A549 (cell line): ENCODE results near the gene SAMD13. TPM values are rescaled to one million over a fixed set of nuclear protein-coding genes. Genes with fewer than 3 reads are reported as not detected.

Source experiments
- ATAC-seq, 2 experiments: fragments of 200-7000 bp in 1 of 2; fragments of >200 bp in 1 of 2; cut with Nextera tagmentation in 1 of 2; cut with Tn5 transposase in 1 of 2; 3 replicates each; pipeline versions ENCODE4 v1.8.0 to v1.9.1; 2018 to 2020; ENCODE audit warnings: mild to moderate bottlenecking in 1 of 2, moderate library complexity in 1 of 2
- CTCF ChIA-PET: fragments of 300-600 bp; sonication (Branson Sonifier 250); formaldehyde crosslinking; extraction: SDS; loops from one replicate; lab custom pipeline; 2021; ENCODE audit warnings: antibody characterized with exemption, inconsistent platforms; lab: Yijun Ruan, JAX
- POLR2A ChIA-PET: fragments of 350-600 bp; formaldehyde crosslinking; extraction: SDS; loops from one replicate; lab custom pipeline; 2021; ENCODE audit warnings: antibody characterized with exemption, inconsistent platforms; lab: Yijun Ruan, JAX
- DNase-seq, 2 experiments: peaks; one replicate each; pipeline versions ENCODE4 v3.0.0 to v3.0.0-alpha.2; 2011 to 2016; ENCODE audit warnings: low read depth in 1 of 2, low spot score in 1 of 2
- FAIRE-seq: peaks from 2 replicates; lab custom pipeline; 2011; peaks lifted over from hg19 to GRCh38; lab: Jason Lieb, UNC
- H3K27ac ChIP-seq, 2 experiments: fragments of >200 bp; sonication (Bioruptor Twin); formaldehyde crosslinking; 3 replicates each; pipeline ENCODE4 v1.5.1; 2016 to 2017
- H3K4me1 ChIP-seq: fragments of >200 bp; sonication (Bioruptor Twin); formaldehyde crosslinking; 3 replicates; pipeline ENCODE4 v1.6.1; 2016
- H3K4me2 ChIP-seq: fragments of >200 bp; sonication (Bioruptor Twin); formaldehyde crosslinking; 3 replicates; pipeline ENCODE4 v1.6.1; 2016
- H3K4me3 ChIP-seq: fragments of >200 bp; sonication (Bioruptor Twin); formaldehyde crosslinking; 3 replicates; pipeline ENCODE4 v1.5.1; 2016
- H3K9me3 ChIP-seq: fragments of >200 bp; sonication (Bioruptor Twin); formaldehyde crosslinking; 3 replicates; pipeline ENCODE4 v1.6.1; 2016
- ATOH8 ChIP-seq: fragments of 250-450 bp; sonication (Bioruptor Pico); IDR thresholded peaks from 2 replicates; pipeline ENCODE4 v1.5.0; 2020; ENCODE audit warnings: low read depth, mild to moderate bottlenecking, moderate library complexity
- BCL3 ChIP-seq: fragments of >200 bp; sonication (Bioruptor Twin); formaldehyde crosslinking; IDR thresholded peaks from 3 replicates; pipeline ENCODE4 v1.6.1; 2016
- BHLHE40 ChIP-seq: IDR thresholded peaks from 2 replicates; pipeline ENCODE4 v1.6.1; 2012; ENCODE audit warnings: low read depth, low read length, inconsistent platforms
- EHF ChIP-seq: fragments of 250-450 bp; sonication (Bioruptor Pico); IDR thresholded peaks from 2 replicates; pipeline ENCODE4 v1.5.0; 2020; ENCODE audit warnings: mild to moderate bottlenecking
- EHMT2 ChIP-seq: fragments of 200-600 bp; sonication (generic); IDR thresholded peaks from 2 replicates; pipeline ENCODE4 v1.6.1; 2016; ENCODE audit warnings: antibody characterized with exemption, low read depth, mild to moderate bottlenecking, moderate library complexity
- ELK1 ChIP-seq: fragments of 150-350 bp; IDR thresholded peaks from 2 replicates; pipeline ENCODE4 v1.6.1; 2014; ENCODE audit warnings: low read depth, mild to moderate bottlenecking, low read length
- EP300 ChIP-seq, 2 experiments: fragments of >200 bp; sonication (Bioruptor Twin); formaldehyde crosslinking; IDR thresholded peaks; 2 replicates in 1 of 2; 3 replicates in 1 of 2; pipeline ENCODE4 v1.6.1; 2016 to 2017
- FOSB ChIP-seq: fragments of 250-450 bp; sonication (Bioruptor Pico); IDR thresholded peaks from 2 replicates; pipeline ENCODE4 v1.5.0; 2020; ENCODE audit warnings: mild to moderate bottlenecking, moderate library complexity
- GATA3 ChIP-seq: IDR thresholded peaks from 2 replicates; pipeline ENCODE4 v1.6.1; 2012; ENCODE audit warnings: borderline replicate concordance
- HDAC2 ChIP-seq: fragments of 200-600 bp; sonication (generic); IDR thresholded peaks from 2 replicates; pipeline ENCODE4 v1.6.1; 2016
- JUN ChIP-seq, 2 experiments: fragments of >200 bp; sonication (Bioruptor Twin); formaldehyde crosslinking; IDR thresholded peaks; 2 replicates in 1 of 2; 3 replicates in 1 of 2; pipeline ENCODE4 v1.6.1; 2016 to 2017
- KDM1A ChIP-seq: fragments of 200-600 bp; sonication (generic); IDR thresholded peaks from 2 replicates; pipeline ENCODE4 v1.6.1; 2016; ENCODE audit warnings: low read depth, mild to moderate bottlenecking
- MAFK ChIP-seq: fragments of 450-650 bp; IDR thresholded peaks from 2 replicates; pipeline ENCODE4 v1.6.1; 2014; ENCODE audit not compliant: partially characterized antibody
- MYC ChIP-seq: IDR thresholded peaks from 2 replicates; pipeline ENCODE4 v1.6.1; 2012; ENCODE audit warnings: mild to moderate bottlenecking, inconsistent platforms, low read length, improper control_type of control experiment, borderline replicate concordance
- NFE2L2 ChIP-seq: fragments of 150-350 bp; conservative IDR thresholded peaks from 2 replicates; pipeline ENCODE4 v1.6.1; 2014; ENCODE audit warnings: low read length
- NPAS2 ChIP-seq: fragments of 250-450 bp; sonication (Bioruptor Pico); IDR thresholded peaks from 2 replicates; pipeline ENCODE4 v1.8.0; 2022; ENCODE audit warnings: mild to moderate bottlenecking, moderate library complexity, borderline replicate concordance
- PHF8 ChIP-seq: fragments of 200-600 bp; sonication (generic); IDR thresholded peaks from 2 replicates; pipeline ENCODE4 v1.6.1; 2016; ENCODE audit warnings: low read depth, mild to moderate bottlenecking, antibody characterized with exemption, moderate library complexity, borderline replicate concordance
- REST ChIP-seq: fragments of 200-600 bp; sonication (generic); IDR thresholded peaks from 2 replicates; pipeline ENCODE4 v1.6.1; 2016; ENCODE audit warnings: antibody characterized with exemption, mild to moderate bottlenecking, moderate library complexity
- TFCP2L1 ChIP-seq: fragments of 250-450 bp; sonication (Bioruptor Pico); IDR thresholded peaks from 2 replicates; pipeline ENCODE4 v1.5.0; 2021; ENCODE audit warnings: mild to moderate bottlenecking
- TP53 ChIP-seq: fragments of 250-450 bp; sonication (Bioruptor Pico); IDR thresholded peaks from 2 replicates; pipeline ENCODE4 v1.5.0; 2021; ENCODE audit warnings: mild to moderate bottlenecking, moderate library complexity
- ZC3H11A ChIP-seq: fragments of 450-650 bp; IDR thresholded peaks from 2 replicates; pipeline ENCODE4 v1.6.1; 2014; ENCODE audit warnings: antibody characterized with exemption, mild to moderate bottlenecking
- ZNF302 ChIP-seq: fragments of 250-450 bp; sonication (Bioruptor Pico); IDR thresholded peaks from 2 replicates; pipeline ENCODE4 v1.9.0; 2021; ENCODE audit warnings: inconsistent platforms, mild to moderate bottlenecking, moderate library complexity
- WGBS: methylation state at CpG from one replicate; pipeline ENCODE4 v1.1.6; 2017; ENCODE audit errors: missing lambda C conversion rate; 5-methylcytosine and 5-hydroxymethylcytosine counted together
- polyA plus RNA-seq, 4 experiments: library from polyadenylated mRNA; depleted of rRNA in 3 of 4; stranded (reverse); fragments of >200 nt; fragmentation: RNase III in 1 of 4; extraction: RNeasy Plus Mini Kit Qiagen cat#74134 plus additional on column Dnase treatment in 1 of 4; gene quantifications; 2 replicates in 3 of 4; 3 replicates in 1 of 4; pipeline ENCODE4 v1.2.3, GENCODE V29; 2011 to 2017
- TF ChIP-seq, protein P1 (sequence below): fragments of >200 bp; sonication (Bioruptor Twin); formaldehyde crosslinking; IDR thresholded peaks from 2 replicates; pipeline ENCODE4 v1.6.1; 2016

Gene SAMD13
- polyA plus RNA-seq, 2 of the 4 experiments (the other 2 are of a cell fraction), result 0.59 to 2.4 TPM

- TF ChIP-seq EP300 (IDR thresholded peaks at IDR 0.05) (no peak), GATA3 (no peak), REST (no peak), JUN (IDR thresholded peaks at IDR 0.05) (no peak), ZC3H11A (no peak)
- H3K4me2 ChIP-seq, result no peak overlapping the region
- no peak overlapping the region for H3K4me3 ChIP-seq
- no peak for ATAC-seq
- H3K27ac ChIP-seq, result peak overlapping the region in 1 of 2 experiments; percentile 69; a peak in 1 of 6 replicates
- no peak for DNase-seq
- ChIA-PET POLR2A (no interaction called here), CTCF (no interaction called here)
- WGBS, result 46% methylated on average over 1 of the region's 1 CpG
- FAIRE-seq, result no peak
- H3K9me3 ChIP-seq, result 0 out of 3 replicates have a peak, but pooled peaks cover 5% of the 10 kb centered on the region
- H3K4me1 ChIP-seq, result peaks cover 18% of the 10 kb centered on the region
Observed at GRCh38 chr1:84367219-84367618, 65.7 kb downstream of the SAMD13 start.

DNA sequence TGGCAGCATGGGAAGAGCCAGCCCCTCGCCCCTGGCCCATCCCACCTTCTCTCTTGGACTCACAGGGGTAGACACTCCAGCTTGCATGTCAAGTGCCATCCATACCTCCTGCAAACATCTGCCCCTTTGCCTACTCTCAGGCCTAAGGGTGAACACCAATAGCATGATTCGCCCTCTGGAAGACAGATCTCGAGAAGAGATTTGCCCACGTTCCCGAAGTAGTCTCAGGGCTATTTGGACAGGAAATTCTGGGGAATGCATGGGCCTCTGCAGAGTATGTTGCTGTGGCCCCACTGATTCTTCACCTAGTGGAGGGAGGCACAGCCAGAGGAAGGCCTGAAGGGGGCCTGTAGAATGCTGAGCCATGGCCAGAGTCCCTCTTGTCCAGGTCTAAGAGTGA, 66.9 kb downstream of the SAMD13 start:
- Histone ChIP-seq H3K4me3 (no peak overlapping the region), H3K4me1 (peaks cover 18% of the 10 kb centered on the region), H3K9me3 (0 out of 3 replicates have a peak, but pooled peaks cover 5% of the 10 kb centered on the region), H3K27ac (no peak overlapping the region), H3K4me2 (no peak overlapping the region)
- no peak for ATAC-seq
- 91% methylated on average over 5 of the region's 5 CpGs for WGBS
- ChIA-PET CTCF (no interaction called here), POLR2A (no interaction called here)
- TF ChIP-seq TP53 (CRISPR knock-in tag) (no peak), FOSB (CRISPR knock-in tag) (no peak), PHF8 (no peak), KDM1A (no peak), TFCP2L1 (CRISPR knock-in tag) (no peak), NFE2L2 (no peak), ATOH8 (CRISPR knock-in tag) (no peak)
- TF ChIP-seq, all 56 proteins: peak for 0
- DNase-seq (no peak), FAIRE-seq (no peak)

- no peak for DNase-seq
- ATAC-seq, result no peak
- H3K27ac ChIP-seq, result no peak overlapping the region
- no peak overlapping the region for H3K4me2 ChIP-seq
- H3K4me1 ChIP-seq, result peaks cover 13% of the 10 kb centered on the region
- TF ChIP-seq HDAC2 (no peak), EHF (CRISPR knock-in tag) (no peak), ATOH8 (CRISPR knock-in tag) (no peak), NPAS2 (no peak), EHMT2 (no peak), MYC (no peak), BCL3 (no peak), MAFK (no peak), ELK1 (no peak), ZNF302 (CRISPR knock-in tag) (no peak), FOSB (CRISPR knock-in tag) (no peak), BHLHE40 (no peak)
- TF ChIP-seq, protein P1, sequence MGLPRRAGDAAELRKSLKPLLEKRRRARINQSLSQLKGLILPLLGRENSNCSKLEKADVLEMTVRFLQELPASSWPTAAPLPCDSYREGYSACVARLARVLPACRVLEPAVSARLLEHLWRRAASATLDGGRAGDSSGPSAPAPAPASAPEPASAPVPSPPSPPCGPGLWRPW, result no peak
- ChIA-PET CTCF (interaction anchor here (1.2 to 1.4 kb wide), 2 partner anchors 10 to 17 kb away, joined by 3 read pairs; no protein-coding TSS in a partner anchor), POLR2A (no interaction called here)
- FAIRE-seq, result no peak
- 0 out of 3 replicates have a peak, but pooled peaks cover 5% of the 10 kb centered on the region for H3K9me3 ChIP-seq
- WGBS, result 71% methylated on average over 1 of the region's 1 CpG
- H3K4me3 ChIP-seq, result no peak overlapping the region
Observed at GRCh38 chr1:84370266-84370665, 68.8 kb downstream of the SAMD13 start.
